Tibial nerve (tissue), 4 donors: ENCODE results near the gene CHST13.

Experiments used
- EP300 ChIP-seq, 2 donors: sonication (generic); formaldehyde crosslinking; IDR thresholded peaks; one replicate each; pipeline ENCODE4 v1.6.1; 2017; ENCODE audit warnings: antibody characterized with exemption in 2 of 2, mild to moderate bottlenecking in 1 of 2
- POLR2A ChIP-seq, 2 donors: fragments of 450-650 bp; IDR thresholded peaks; one replicate each; pipeline ENCODE4 v1.6.1; 2017; ENCODE audit warnings: antibody characterized with exemption in 2 of 2, mild to moderate bottlenecking in 2 of 2, moderate library complexity in 2 of 2
- TF ChIP-seq, protein P1 (sequence below), 5 experiments: fragments of 200-600 bp in 3 of 5; fragments of 450-650 bp in 2 of 5; sonication (generic) in 3 of 5; IDR thresholded peaks; one replicate each; pipeline ENCODE4 v1.5.1; 2016 to 2019; ENCODE audit warnings: antibody characterized with exemption in 5 of 5, mild to moderate bottlenecking in 3 of 5, moderate library complexity in 2 of 5

GRCh38 chr3:126533506-126533905 is 9.6 kb downstream of the CHST13 start:
- TF ChIP-seq, protein P1, sequence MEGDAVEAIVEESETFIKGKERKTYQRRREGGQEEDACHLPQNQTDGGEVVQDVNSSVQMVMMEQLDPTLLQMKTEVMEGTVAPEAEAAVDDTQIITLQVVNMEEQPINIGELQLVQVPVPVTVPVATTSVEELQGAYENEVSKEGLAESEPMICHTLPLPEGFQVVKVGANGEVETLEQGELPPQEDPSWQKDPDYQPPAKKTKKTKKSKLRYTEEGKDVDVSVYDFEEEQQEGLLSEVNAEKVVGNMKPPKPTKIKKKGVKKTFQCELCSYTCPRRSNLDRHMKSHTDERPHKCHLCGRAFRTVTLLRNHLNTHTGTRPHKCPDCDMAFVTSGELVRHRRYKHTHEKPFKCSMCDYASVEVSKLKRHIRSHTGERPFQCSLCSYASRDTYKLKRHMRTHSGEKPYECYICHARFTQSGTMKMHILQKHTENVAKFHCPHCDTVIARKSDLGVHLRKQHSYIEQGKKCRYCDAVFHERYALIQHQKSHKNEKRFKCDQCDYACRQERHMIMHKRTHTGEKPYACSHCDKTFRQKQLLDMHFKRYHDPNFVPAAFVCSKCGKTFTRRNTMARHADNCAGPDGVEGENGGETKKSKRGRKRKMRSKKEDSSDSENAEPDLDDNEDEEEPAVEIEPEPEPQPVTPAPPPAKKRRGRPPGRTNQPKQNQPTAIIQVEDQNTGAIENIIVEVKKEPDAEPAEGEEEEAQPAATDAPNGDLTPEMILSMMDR (IDR thresholded peaks at IDR 0.05) = no peak
- TF ChIP-seq POLR2A (IDR thresholded peaks at IDR 0.05) (no peak), EP300 (IDR thresholded peaks at IDR 0.05) (no peak)
